OCI-LY7 (cell line): ENCODE measurements around the gene ATP6V0A4.

Experiments
- CTCF ChIP-seq: fragments of 200-600 bp; sonication (generic); conservative IDR thresholded peaks from 2 replicates; pipeline ENCODE4 v1.5.1; 2014; ENCODE audit warnings: mild to moderate bottlenecking, antibody characterized with exemption, low read length, moderate library complexity, mixed read lengths
- EZH2phosphoT487 ChIP-seq: fragments of 200-600 bp; sonication (generic); IDR thresholded peaks from 2 replicates; pipeline ENCODE4 v1.6.1; 2018; ENCODE audit warnings: low read depth, borderline replicate concordance, mild to moderate bottlenecking, mixed run types, antibody characterized with exemption, low read length, moderate library complexity, mixed read lengths

- no peak for TF ChIP-seq EZH2phosphoT487
- no peak for TF ChIP-seq CTCF
Measured at GRCh38 chr7:138668946-138669345, 129.1 kb downstream of the ATP6V0A4 start.
